NCI-H2107 (cell line): ENCODE data around the gene ATAD3A.
"Not testable (repeated sequence)": the region's sequence is repeated elsewhere in the genome, so short reads cannot be mapped to it uniquely, and the experiment has no call there.

Experiments used
- DNase-seq: peaks from one replicate; lab custom pipeline; 2025; lab: John Stamatoyannopoulos, UW

Gene ATAD3A

GRCh38 chr1:1556505-1556904, 44.5 kb downstream of the ATAD3A start:
- DNase-seq, result no peak

- not testable (repeated sequence) for DNase-seq
Observed at GRCh38 chr1:1556961-1557360, 45.0 kb downstream of the ATAD3A start.

- not testable (repeated sequence) for DNase-seq
Observed at GRCh38 chr1:1557688-1558087, 45.7 kb downstream of the ATAD3A start.

- no peak for DNase-seq
Observed at GRCh38 chr1:1558591-1558990, 46.6 kb downstream of the ATAD3A start.

GRCh38 chr1:1559066-1559465, 47.1 kb downstream of the ATAD3A start:
- DNase-seq, result no peak

GRCh38 chr1:1560178-1560577, 48.2 kb downstream of the ATAD3A start:
- no peak for DNase-seq

GRCh38 chr1:1561801-1562470, 50.0 kb downstream of the ATAD3A start:
- DNase-seq, result no peak

- no peak for DNase-seq
Observed at GRCh38 chr1:1562556-1563195, 50.7 kb downstream of the ATAD3A start.

GRCh38 chr1:1563688-1564087, 51.7 kb downstream of the ATAD3A start:
- DNase-seq, result no peak

- no peak for DNase-seq
Observed at GRCh38 chr1:1564268-1564667, 52.3 kb downstream of the ATAD3A start.

GRCh38 chr1:1565340-1565739, 53.4 kb downstream of the ATAD3A start:
- DNase-seq, result no peak

GRCh38 chr1:1567152-1567875, 55.4 kb downstream of the ATAD3A start:
- no peak for DNase-seq

GRCh38 chr1:1567891-1568291, 55.9 kb downstream of the ATAD3A start:
- no peak for DNase-seq

- no peak for DNase-seq
Observed at GRCh38 chr1:1569341-1569740, 57.4 kb downstream of the ATAD3A start.

GRCh38 chr1:1573843-1574720, 62.1 kb downstream of the ATAD3A start:
- no peak for DNase-seq

- peak; percentile 6 for DNase-seq
Observed at GRCh38 chr1:1574721-1575537, 63.0 kb downstream of the ATAD3A start, which contains the start of gene SSU72. TSS of gene SSU72 (minus strand) at chr1:1574863. CDS start at chr1:1574557, 306 bp downstream.

GRCh38 chr1:1577367-1578011, 65.5 kb downstream of the ATAD3A start:
- DNase-seq, result no peak

GRCh38 chr1:1578371-1578940, 66.5 kb downstream of the ATAD3A start:
- DNase-seq, result no peak

GRCh38 chr1:1582585-1583346, 70.8 kb downstream of the ATAD3A start:
- DNase-seq, result no peak
